Measurements from ENCODE around the gene SPG7.

SPG7 gene

GRCh38 chr16:89485701-89486246 is 22.4 kb upstream of the SPG7 start:
- DNase-seq (ENCODE audit: low read depth), result no peak

DNA sequence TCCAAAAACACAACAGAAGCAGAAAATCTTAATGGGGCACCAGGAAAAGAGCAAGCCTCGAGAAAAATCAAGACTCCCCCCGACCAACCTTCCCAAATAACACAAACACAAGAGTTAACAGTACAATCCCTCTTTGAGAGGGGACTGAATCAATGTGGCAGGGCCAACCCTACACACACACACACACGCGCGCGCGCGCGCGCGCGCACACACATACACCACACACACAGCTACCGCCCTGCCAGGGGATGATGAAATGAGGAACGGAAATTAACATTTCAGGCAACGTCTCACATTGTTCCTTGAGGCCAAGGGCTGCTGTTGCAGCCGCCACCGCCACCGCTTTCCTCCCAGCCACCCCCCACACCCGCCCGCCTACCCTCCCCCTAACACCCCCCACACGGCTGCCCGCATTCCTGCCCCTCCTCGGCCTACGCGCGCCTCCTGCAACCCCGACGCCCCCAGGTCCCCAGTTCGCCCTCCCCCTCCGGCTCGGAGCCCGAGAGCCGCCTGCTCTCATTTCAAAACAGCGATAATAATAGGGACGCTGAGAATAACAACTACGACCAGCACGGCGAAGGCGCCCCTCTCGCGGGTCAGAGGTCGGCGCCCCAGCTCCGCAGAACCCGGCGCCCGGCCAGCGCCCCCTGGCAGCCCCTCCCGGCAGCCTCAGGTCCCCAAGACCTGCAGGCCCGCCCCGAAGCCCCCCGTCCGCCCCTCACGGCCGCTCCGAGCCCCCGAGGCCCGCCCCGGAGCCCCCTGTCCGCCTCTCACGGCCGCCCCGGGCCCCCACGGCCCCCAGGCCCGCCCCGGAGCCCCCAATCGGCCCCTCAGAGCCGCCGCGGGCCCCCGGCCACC is 18.9 kb upstream of the SPG7 start:
- peak; percentile 73 for DNase-seq (ENCODE audit: low read depth)

GRCh38 chr16:89489898-89490438 is 18.2 kb upstream of the SPG7 start:
- no peak for DNase-seq (ENCODE audit: low read depth)

DNA sequence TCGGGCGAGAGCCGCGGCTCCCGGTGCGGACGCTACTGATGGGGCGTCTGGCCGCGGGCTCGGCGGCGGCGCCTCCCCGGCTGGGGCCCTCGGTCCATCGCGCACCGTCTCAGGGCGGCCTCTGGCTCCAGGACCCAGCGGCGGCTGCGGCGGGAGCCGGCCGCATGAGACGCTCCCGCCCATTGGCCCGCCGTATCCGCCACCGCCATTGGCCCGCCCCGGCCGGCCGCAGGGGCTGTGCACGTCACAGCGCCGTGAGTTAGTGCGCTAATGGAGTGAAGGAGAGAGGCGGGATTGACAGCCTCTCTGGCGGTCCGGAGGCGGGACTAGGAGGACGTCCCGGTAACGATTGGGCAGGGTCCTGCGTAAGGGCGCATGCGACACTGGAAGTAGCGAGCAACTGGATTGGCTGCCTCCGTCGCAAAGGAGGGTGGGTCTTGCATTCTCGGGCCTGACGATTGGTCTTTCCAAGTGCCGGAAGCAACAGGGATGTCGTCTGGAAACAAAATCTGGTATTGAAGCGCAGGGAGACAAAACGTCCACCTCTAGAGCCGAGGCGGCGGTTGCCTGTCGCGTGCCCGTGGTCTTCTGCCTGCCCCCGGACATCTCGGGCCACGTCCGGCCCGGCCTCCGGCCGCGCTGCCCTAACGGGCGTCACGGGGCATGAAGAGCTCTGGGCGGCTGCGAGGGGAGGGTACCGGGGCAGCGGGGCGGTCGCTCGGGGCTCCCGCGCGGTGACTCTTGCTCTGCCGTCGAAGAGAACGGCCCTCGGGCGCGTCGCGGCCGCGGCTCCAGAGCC is 17.6 kb upstream of the SPG7 start, which contains the start of gene ANKRD11:
TSS of gene ANKRD11 (minus strand) at position 123 of the 799 bp plus-strand sequence. CDS start 173,542 bp downstream, outside the sequence.
- DNase-seq (ENCODE audit: low read depth), result peak; percentile 96

DNA sequence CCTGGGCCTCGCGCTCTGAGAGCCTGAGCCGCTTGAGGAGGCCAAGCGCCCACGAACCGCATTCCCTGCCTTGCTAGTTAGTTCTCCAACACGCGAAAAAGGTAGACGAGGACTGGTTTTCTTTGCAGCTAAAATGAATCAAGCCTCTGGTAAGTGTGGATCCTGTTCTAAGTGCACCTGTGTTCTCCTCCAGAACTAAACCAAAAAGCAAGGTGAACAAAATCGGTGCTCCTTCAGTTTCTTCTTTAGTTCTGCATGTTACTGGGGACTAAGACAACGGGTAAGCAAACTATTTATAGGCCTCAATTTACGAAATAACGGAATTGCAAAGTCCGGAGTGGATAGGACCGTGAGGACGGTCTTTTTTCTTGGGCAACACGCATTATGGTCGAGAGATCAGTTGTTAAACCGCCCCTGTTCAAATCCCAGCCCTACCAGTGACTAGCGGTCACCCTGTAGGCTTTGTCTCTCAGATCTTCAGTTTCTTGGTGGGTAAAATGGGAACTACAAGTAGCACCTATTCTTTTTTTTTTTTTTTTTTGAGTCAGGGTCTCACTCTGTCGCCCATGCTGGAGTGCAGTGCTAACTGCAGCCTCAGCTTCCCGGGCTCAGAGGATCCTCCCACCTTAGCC is 16.8 kb upstream of the SPG7 start:
- DNase-seq (ENCODE audit: low read depth), result no peak

DNA sequence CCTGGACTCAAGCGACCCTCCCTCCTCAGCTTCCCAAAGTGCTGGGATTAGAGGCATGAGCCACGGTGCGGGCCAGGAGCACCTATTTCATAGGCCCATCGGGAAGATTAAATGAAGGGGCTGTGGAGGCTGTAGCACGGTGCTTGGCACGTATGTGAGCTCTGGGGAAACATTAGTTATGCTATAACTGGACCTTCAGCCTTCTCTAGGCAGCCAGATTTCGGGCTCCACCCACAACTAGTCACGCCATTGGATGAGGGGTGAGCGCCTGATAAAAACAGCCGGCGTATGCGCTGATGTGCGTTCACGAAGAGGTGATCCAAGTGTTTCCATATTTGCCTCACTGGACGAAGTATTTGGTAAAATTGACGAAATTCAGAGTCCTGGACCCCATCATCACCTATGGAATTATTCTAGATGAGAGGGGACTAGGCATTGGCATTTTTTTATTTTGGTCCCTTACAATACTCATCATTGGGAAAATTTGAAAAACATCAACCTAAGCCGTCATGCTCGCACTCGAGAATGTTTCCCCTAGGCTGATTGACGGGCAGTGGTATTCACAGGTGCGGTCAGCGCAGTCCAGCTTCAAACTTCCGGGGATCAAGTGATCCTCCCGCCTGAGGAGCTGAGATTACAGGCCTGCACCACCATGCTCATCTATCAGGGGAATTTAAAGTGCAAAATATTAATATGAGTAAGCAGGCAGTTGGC is 16.1 kb upstream of the SPG7 start:
- DNase-seq (ENCODE audit: low read depth), result no peak

- no peak for DNase-seq (ENCODE audit: low read depth)
These were observed 14.4 kb upstream of the SPG7 start for GRCh38 chr16:89493776-89494175.

- no peak for DNase-seq (ENCODE audit: low read depth)
These were observed 13.1 kb upstream of the SPG7 start for GRCh38 chr16:89495121-89495520.

DNA sequence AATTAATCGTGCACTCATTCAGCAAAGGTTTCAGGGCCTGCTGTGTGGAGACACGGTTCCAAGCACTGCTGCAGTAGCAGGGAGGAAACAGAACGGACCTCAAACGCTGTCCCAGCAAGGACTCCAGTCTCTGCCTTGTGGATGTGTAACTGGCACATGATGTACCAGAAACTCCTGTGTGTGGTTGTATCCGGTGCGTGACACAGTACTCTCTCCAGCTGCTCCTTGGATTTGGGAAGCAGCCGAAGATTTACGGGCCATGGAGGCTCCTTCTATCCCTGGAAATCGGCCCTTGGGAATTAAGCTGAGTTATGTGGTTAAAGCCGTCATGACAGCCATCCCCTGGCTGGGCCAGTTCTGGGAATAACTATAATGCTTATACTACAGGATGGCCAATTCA is 9.4 kb upstream of the SPG7 start:
- DNase-seq (ENCODE audit: low read depth), result no peak

- DNase-seq (ENCODE audit: low read depth), result no peak
These were observed 8.4 kb upstream of the SPG7 start for GRCh38 chr16:89499767-89500166.

DNA sequence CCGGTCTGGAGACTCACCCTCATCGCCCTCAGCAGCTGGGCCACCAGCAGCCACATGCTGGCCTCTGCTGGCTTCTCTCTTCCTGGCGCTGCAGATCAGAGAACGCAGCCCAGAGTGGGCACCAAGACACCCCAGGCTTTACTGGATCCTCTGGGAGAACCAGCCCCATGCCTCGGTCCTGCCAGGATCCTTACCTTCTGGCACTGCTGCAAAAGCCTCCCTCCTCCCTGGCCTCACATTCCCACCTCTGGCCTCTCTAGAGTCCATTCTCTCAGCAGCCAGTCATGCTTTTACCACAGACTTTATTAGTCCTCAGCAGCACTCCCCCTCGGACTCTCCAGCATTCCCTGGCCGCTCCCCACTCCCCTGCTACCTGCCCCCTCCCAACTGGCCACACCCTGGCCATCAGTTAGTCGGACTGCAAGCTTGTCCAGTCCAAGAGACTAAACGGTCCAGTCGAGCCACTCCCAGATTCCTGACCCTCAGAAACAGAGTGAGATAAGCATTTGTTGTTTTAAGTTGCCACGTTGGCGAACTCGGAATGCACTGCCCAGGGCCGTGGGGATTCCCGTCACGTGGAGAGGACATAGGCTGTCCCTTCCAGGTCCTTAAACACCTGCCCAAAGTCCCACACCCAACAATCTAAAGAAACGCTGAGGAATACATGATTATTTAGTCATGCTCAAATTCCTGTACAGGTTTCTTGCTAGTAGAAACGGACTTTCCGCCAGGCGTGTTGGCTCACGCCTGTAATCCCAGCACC is 5.9 kb upstream of the SPG7 start:
- no peak for DNase-seq (ENCODE audit: low read depth)

DNA sequence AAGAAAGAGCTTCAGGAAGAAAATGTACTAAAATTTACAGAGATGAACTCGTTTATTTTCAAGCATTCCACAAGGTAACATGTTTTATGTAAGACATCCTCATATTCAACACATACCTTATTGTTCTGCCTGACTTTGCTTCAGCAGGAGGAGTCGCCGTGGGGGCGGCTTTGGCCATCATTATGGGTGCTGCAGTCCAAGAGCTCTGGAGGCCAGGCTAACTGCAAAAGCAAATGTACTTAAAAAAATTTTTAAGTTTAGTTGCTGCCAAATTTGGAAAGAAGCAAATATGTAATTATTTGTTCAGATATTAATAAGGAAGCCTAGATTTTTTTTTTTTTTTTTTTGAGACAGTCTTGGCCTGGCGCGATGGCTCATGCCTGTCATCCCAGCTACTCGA is 4.1 kb upstream of the SPG7 start:
- no peak for DNase-seq (ENCODE audit: low read depth)

GRCh38 chr16:89505204-89506112 is 2.7 kb upstream of the SPG7 start:
- DNase-seq (ENCODE audit: low read depth), result peak; percentile 82

DNA sequence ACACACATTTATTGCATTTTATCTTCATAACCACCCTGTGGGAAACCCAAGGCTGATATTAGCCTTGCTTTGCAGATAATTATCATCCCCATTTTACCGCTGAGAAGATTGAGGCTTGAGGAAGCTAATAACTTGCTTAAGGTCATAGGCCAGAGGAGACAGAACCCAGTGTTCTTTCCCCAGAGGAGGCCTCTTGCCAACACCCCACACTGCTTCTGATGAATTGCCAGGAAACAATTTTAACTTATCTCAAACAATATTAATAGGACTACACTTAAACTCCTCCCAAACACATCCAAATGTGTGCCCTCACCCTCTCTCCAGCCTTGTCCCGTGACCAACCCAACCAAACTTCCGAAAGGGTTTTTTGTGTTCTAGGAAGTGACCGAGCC is 2.1 kb upstream of the SPG7 start:
- no peak for DNase-seq (ENCODE audit: low read depth)

DNA sequence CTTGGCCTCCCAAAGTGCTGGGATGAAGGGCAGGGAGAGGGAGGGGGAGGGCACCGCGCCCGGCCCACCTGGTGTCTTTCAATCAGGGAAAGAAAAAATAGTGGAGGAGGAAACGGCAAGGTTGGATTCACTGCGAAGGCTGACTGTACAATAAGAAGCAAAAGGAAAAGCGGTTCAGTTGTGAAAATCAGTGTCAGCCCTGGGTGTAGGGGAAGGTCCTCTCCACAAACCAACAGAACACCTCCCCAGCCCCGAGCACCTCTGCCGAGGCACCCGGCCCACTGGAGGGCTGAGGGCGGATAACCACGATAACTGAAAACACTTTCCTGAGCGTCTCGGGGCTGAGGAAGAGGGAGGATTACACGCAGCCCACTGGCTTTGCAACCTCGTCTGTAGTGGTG is 1.4 kb upstream of the SPG7 start:
- no peak for DNase-seq (ENCODE audit: low read depth)

GRCh38 chr16:89507214-89507833 is 879 bp upstream of the SPG7 start:
- no peak for DNase-seq (ENCODE audit: low read depth)

DNA sequence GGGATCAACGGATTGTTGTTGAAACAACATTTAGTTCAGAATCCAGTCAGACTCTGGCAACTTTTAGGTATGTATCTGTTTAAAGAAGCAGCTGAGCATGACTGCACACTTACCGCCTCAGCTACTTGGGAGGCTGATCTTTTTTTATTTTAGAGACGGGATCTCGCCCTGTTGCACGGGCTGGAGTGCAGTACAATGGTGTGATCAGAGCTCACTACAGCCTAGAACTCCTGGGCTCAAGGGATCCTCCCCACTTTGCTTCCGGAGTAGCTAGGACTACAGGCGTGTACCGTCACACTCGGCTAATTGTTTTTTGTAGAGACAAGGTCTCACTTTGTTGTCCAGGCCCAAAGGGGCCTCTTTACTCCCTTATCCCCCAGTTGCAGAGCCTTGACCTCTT is 2.3 kb downstream of the SPG7 start:
- no peak for DNase-seq (ENCODE audit: low read depth)

DNA sequence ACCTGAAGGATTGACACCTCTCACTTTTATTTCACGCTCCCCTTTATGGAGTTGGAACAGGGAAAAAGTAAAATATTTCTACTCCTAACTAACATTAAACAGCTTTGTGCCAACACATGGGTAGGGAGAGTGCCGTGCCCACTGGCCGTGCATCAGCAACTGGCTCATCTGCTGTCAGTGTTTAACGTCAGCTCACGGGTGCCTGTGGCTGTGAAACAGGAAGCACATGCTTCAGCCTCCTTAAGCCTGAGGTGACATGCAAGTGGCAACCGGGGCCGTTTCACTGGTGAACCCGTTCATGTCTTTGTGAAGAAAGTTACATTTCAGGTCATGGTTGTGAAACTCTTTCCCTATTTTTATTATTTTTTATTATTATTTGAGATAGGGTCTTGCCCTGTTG is 3.2 kb downstream of the SPG7 start:
- DNase-seq (ENCODE audit: low read depth), result no peak

DNA sequence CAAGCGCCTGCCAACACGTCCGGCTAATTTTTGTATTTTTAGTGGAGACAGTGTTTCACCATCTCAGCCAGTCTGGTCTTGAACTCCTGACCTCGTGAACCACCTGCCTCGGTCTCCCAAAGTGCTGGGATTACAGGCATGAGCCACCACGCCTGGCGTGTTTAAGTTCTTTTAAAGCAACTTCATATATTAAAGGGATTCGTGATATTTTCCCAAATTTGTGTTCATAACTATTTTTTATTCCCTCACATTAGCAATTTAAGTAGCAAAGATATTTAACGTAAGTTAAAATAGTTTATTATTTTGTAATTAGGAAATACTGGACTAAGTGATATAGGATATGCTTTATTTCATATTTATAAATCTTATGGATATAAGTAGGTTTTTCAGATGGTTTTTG is 4.2 kb downstream of the SPG7 start:
- no peak for DNase-seq (ENCODE audit: low read depth)
